Left forelimb (tissue), 1 donor: ENCODE results near the gene MVP.

ENCODE experiments used
- DNase-seq: peaks from one replicate; pipeline ENCODE4 v3.0.0-alpha.2; 2018; ENCODE audit warnings: low spot score

MVP gene

GRCh38 chr16:29804455-29805231, 15.6 kb upstream of the MVP start:
- no peak for DNase-seq

GRCh38 chr16:29805232-29806098, 14.8 kb upstream of the MVP start:
- DNase-seq, result peak; percentile 99

GRCh38 chr16:29806099-29806579, 14.1 kb upstream of the MVP start, which contains the start of gene MAZ:
MAZ (plus strand) TSS chr16:29806529; CDS start chr16:29806702, 173 bp downstream.
- DNase-seq, result no peak

GRCh38 chr16:29806641-29807425, 13.4 kb upstream of the MVP start:
- DNase-seq, result no peak

GRCh38 chr16:29807426-29808218, 12.6 kb upstream of the MVP start:
- DNase-seq, result peak; percentile 93

- no peak for DNase-seq
Observed at GRCh38 chr16:29808219-29808900, 11.9 kb upstream of the MVP start.

- DNase-seq, result no peak
Observed at GRCh38 chr16:29809031-29809747, 11.1 kb upstream of the MVP start.

GRCh38 chr16:29809850-29810698, 10.2 kb upstream of the MVP start:
- no peak for DNase-seq

- DNase-seq, result no peak
Observed at GRCh38 chr16:29810699-29811169, 9.5 kb upstream of the MVP start.

GRCh38 chr16:29811170-29811895, 8.9 kb upstream of the MVP start:
- peak; percentile 87 for DNase-seq

- DNase-seq, result peak; percentile 90
Observed at GRCh38 chr16:29811896-29812665, 8.2 kb upstream of the MVP start, which contains the start of gene PRRT2. PRRT2 (plus strand) TSS chr16:29812193; CDS start chr16:29813055, 862 bp downstream.

- DNase-seq, result no peak
Observed at GRCh38 chr16:29812754-29813643, 7.3 kb upstream of the MVP start.

- DNase-seq, result no peak
Observed at GRCh38 chr16:29813644-29814562, 6.4 kb upstream of the MVP start.

- no peak for DNase-seq
Observed at GRCh38 chr16:29814592-29814991, 5.7 kb upstream of the MVP start.
